ENCODE data around the gene VEZT.
"Not testable (repeated sequence)": the region's sequence is repeated elsewhere in the genome, so short reads cannot be mapped to it uniquely, and the experiment has no call there.

Gene VEZT

GRCh38 chr12:95185854-95186253, 31.8 kb upstream of the VEZT start:
- no peak for DNase-seq (ENCODE audit: low read depth in 1 of 2, low spot score in 1 of 2)
- in situ Hi-C loops (cut with HindIII; ENCODE audit: low pct_unique_long_range_greater_than_20kb, low sequenced_read_pairs): no loop called here
- no peak for TF ChIP-seq JUND (IDR thresholded peaks at IDR 0.05; ENCODE audit: low read depth)

DNA sequence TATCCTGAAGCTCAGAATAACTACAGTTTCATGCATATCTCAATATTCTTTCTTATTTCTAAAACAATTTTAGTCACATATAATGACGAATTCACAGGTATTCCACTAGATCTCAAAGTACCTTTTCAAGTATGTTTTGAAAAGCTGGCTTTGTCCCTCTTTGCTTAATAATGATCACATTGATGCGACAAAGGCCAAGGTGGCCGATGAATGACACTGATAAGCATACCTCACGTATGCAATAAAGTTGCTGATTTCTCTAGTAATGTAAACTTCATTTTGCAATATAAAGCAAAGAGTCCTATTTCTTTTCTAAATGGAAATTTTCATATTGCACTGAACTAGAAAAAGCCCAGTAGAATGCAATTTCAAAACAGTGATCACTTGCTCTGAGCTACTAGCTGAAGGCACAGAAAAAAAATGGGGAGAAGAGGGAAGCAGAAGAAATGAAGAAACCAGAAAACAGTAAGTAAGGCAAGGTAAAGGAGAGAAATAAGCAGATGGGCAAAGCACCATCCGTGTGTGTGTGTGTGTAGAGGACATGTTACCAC, 29.7 kb upstream of the VEZT start:
- no peak for TF ChIP-seq JUND (IDR thresholded peaks at IDR 0.05; ENCODE audit: low read depth)
- in situ Hi-C loops (cut with HindIII; ENCODE audit: low pct_unique_long_range_greater_than_20kb, low sequenced_read_pairs): no loop called here
- no peak for DNase-seq (ENCODE audit: low read depth in 1 of 2, low spot score in 1 of 2)

GRCh38 chr12:95191060-95191696, 26.4 kb upstream of the VEZT start:
- in situ Hi-C loops (cut with HindIII; ENCODE audit: low pct_unique_long_range_greater_than_20kb, low sequenced_read_pairs): no loop called here
- no peak for TF ChIP-seq JUND (IDR thresholded peaks at IDR 0.05; ENCODE audit: low read depth)
- no peak for DNase-seq (ENCODE audit: low read depth in 1 of 2, low spot score in 1 of 2)

DNA sequence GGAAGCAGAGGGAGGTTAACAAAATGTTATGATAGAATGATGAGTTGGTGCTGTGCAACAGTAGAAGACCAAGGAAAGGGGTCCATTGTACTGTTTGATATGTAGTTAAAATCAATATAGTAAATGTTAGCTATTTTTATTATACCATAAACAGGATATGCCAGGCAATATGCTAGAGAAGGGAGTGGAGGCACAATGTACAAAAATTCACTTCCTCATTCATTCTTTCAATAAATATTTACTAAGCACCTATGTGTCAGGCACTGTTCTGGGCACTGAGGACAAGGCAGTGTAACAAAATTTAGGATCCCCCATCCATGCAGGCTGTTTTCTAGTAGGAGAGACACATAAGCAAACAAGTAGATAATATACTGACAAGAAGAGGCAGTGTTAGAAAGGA, 25.3 kb upstream of the VEZT start:
- in situ Hi-C loops (cut with HindIII; ENCODE audit: low pct_unique_long_range_greater_than_20kb, low sequenced_read_pairs): no loop called here
- TF ChIP-seq JUND (IDR thresholded peaks at IDR 0.05; ENCODE audit: low read depth): no peak
- peak in 1 of 2 experiments; percentile 16 for DNase-seq (ENCODE audit: low read depth in 1 of 2, low spot score in 1 of 2)

- in situ Hi-C loops (cut with HindIII; ENCODE audit: low pct_unique_long_range_greater_than_20kb, low sequenced_read_pairs): no loop called here
- no peak for TF ChIP-seq JUND (IDR thresholded peaks at IDR 0.05; ENCODE audit: low read depth)
- no peak for DNase-seq (ENCODE audit: low read depth in 1 of 2, low spot score in 1 of 2)
Observed at GRCh38 chr12:95193139-95193538, 24.5 kb upstream of the VEZT start.

DNA sequence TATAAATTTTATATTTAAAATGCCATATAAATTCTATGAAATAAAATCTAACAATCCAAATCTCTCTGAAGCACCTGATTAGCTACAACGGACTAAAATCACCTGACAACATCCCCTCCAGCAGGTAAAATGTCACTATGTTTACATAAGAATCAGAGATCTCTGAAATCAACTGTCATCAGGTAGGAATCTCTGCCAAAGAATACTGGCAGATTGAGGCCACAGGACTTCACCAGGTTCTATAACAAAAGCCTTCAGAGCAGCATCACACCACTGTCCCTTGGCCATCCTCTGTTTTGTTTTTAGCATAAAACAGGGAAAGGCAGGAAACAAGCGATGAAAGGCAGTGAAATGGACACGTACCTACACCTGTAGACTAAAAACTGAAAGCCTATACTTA, 22.5 kb upstream of the VEZT start:
- TF ChIP-seq JUND (IDR thresholded peaks at IDR 0.05; ENCODE audit: low read depth): no peak
- DNase-seq (ENCODE audit: low read depth in 1 of 2, low spot score in 1 of 2): no peak
- in situ Hi-C loops (cut with HindIII; ENCODE audit: low pct_unique_long_range_greater_than_20kb, low sequenced_read_pairs): no loop called here

DNA sequence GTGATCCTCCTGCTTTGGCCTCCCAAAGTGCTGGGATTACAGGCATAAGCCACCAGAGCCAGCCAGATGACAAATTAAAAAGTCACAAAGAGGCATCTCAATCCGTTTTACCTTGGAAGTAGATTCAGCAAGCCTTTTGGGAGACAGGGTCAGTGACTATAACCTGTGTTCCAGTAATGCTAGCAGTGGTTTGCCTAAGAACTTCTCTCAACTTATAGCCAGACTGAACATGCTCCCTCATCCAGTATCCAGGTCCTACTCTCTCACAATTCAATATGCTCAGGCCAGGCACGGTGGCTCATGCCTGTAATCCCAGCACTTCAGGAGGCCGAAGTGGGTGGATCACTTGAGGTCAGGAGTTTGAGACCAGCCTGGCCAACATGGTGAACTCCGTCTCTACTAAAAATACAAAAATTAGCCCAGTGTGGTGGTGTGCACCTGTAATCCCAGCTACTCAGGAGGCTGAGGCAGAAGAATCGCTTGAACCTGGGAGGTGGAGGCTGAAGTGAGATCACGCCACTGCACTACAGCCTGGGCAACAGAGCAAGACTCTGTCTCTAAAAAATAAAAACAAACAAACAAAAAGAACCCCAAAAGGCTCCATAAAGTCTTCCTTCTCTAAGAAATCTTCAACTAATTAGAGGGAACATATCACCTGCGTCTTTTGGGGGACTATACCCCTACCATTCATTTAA, 20.6 kb upstream of the VEZT start:
- DNase-seq (ENCODE audit: low read depth in 1 of 2, low spot score in 1 of 2); in situ Hi-C loops (cut with HindIII; ENCODE audit: low pct_unique_long_range_greater_than_20kb, low sequenced_read_pairs): not testable (repeated sequence)

- TF ChIP-seq JUND (IDR thresholded peaks at IDR 0.05; ENCODE audit: low read depth): no peak
- in situ Hi-C loops (cut with HindIII; ENCODE audit: low pct_unique_long_range_greater_than_20kb, low sequenced_read_pairs): no loop called here
- DNase-seq (ENCODE audit: low read depth in 1 of 2, low spot score in 1 of 2): no peak
Observed at GRCh38 chr12:95197636-95198035, 20.0 kb upstream of the VEZT start.

- no peak for DNase-seq (ENCODE audit: low read depth in 1 of 2, low spot score in 1 of 2)
- in situ Hi-C loops (cut with HindIII; ENCODE audit: low pct_unique_long_range_greater_than_20kb, low sequenced_read_pairs): no loop called here
- no peak for TF ChIP-seq JUND (IDR thresholded peaks at IDR 0.05; ENCODE audit: low read depth)
Observed at GRCh38 chr12:95198914-95199313, 18.7 kb upstream of the VEZT start.

- in situ Hi-C loops (cut with HindIII; ENCODE audit: low pct_unique_long_range_greater_than_20kb, low sequenced_read_pairs): no loop called here
- DNase-seq (ENCODE audit: low read depth in 1 of 2, low spot score in 1 of 2): no peak
- TF ChIP-seq JUND (IDR thresholded peaks at IDR 0.05; ENCODE audit: low read depth): no peak
Observed at GRCh38 chr12:95200128-95200894, 17.3 kb upstream of the VEZT start.

DNA sequence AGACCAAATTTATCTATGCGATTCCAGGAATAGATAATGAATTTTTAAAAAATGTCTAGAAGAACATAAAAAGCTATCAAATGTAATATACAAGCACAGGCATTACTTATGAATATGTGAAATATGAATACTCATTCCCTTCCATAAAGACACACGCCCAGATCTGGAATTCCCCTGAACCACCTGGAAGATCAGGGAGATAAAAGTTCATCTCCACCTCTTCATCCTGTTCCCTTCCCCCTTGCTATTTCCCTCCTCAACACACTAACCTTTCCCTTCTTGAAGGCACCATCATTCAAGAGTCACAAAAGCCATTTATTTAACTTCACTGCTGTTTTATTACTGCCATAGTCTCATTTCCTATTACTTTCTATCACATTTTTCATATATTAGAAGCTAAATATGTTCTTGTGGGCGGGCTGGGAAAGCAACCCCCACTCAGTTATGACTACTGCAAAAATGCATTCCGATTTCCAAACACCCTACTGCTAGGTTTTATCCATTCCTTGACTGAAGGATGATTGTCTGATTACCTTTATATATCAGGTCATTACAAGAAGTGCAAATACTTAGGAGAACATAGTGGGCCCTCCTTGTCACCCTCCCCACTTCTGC, 16.4 kb upstream of the VEZT start:
- in situ Hi-C loops (cut with HindIII; ENCODE audit: low pct_unique_long_range_greater_than_20kb, low sequenced_read_pairs): no loop called here
- no peak for TF ChIP-seq JUND (IDR thresholded peaks at IDR 0.05; ENCODE audit: low read depth)
- DNase-seq (ENCODE audit: low read depth in 1 of 2, low spot score in 1 of 2): no peak

DNA sequence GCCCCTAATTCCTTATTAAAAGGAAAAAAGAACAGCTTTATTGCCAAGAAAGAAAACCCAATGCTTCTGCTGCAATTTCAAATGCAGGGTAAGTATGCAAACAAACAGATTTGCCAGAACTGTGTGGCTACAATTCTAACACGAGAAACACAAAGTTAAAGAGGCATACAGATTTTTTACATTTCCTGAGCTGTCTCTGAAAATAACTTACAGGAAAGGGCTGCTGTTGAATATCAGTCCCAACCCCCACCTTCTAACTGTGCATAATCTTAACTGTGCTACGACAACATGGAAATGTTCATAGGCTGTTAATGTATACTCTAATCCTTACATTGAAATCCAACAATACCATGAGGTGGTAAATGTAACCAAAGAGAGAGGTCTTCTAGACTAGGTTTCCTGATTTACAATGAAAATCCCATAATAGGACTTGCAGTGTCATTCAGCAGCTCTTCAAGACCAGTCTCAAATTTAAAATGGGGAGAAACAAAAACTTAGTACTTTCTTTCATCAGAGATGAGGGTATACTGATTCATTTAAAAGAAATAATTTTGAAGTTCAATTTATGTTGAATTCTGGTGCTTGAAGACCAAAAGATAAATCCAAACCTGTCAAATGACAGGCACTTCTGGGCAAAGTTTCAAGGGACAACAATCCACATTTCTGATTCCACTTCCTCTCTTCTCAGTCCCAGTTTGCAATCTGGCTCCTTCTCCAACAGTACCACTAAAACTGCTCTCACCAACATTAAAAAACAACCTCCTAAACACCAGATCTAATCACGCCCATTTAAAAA, 14.7 kb upstream of the VEZT start:
- no peak for DNase-seq (ENCODE audit: low read depth in 1 of 2, low spot score in 1 of 2)
- TF ChIP-seq JUND (IDR thresholded peaks at IDR 0.05; ENCODE audit: low read depth): no peak
- in situ Hi-C loops (cut with HindIII; ENCODE audit: low pct_unique_long_range_greater_than_20kb, low sequenced_read_pairs): no loop called here
